Measurements from ENCODE around the gene DCTN1.
"Not testable (repeated sequence)": the region's sequence is repeated elsewhere in the genome, so short reads cannot be mapped to it uniquely, and the experiment has no call there.

DCTN1 gene

DNA sequence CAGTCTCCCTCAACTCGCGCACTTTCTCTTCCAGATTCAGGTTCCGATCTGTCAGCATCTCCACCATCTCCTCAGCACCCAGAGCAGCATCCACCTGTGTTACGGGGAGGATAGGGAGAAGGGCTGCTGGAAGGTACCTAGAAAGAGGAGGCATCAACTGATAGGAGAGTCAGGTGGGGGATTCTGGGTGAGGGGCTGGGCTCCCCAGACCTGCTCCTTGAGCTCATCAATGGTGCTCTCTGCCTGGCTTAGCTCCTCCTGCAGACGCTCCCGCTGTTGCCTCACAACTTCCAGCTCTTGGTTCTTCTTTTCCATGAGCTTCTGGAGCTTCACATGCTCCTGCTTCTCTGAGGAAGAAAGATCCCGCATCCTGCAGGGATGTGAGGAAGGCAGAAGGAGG lies 10.1 kb downstream of the DCTN1 start:
- DNase-seq (ENCODE audit: low spot score): no peak

DNA sequence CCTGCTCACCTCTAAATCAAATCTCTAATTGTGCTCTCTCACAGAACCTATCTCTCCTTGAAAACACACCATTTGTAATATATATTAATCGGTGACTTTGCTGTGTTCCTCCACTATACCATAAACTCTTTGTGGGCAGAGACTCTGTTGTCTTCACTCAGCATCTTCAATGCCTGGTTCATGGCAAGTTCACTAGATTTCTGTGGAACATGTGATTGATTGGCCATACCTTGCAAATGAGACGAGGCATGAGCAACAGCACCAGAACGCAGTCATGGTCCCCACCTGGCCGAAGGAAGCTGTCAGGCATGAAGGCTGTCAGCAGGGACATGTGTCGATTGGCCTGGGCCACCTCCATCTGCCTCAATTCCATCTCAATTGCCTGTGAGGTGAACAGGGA lies 11.6 kb downstream of the DCTN1 start:
- no peak for DNase-seq (ENCODE audit: low spot score)

DNA sequence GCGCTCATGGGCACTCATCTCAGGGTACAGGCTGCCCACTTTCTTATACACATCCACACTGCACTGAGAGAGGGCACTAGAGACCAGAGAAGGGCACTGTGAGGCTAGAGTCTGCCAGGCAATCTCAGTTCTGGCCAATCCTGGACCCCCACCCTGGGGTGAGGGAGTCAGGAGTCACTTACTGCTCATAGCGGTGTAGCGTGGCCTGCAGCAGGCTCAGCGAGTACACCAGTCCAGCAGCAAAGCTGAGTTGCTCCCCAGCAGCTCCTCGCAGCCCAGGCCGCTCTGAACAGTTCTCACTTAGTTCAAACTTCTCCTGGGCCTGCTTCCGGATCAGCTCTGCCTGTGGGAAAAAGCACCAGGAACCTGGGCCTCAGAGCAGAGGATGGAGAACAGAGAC lies 12.3 kb downstream of the DCTN1 start:
- no peak for DNase-seq (ENCODE audit: low spot score)

DNA sequence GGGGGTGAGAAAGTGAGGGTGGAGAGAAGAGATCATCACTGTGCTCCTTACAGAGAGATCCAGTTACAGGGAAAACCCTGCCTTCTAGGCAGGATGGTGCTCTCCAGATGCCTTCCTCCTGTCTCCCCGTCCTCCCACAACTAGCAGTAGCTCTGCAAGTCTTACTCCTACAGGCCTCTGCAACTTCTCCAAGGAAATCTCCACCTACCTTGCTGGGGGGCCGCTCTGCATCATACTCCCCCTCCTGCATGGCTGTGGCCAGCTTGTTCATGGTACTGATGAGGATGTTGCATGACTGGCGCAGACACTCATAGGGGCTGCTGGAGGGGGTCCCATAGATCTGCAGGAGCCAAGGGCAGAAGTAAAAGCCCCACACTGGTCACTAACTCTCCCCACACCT lies 14.1 kb downstream of the DCTN1 start:
- no peak for DNase-seq (ENCODE audit: low spot score)

DNA sequence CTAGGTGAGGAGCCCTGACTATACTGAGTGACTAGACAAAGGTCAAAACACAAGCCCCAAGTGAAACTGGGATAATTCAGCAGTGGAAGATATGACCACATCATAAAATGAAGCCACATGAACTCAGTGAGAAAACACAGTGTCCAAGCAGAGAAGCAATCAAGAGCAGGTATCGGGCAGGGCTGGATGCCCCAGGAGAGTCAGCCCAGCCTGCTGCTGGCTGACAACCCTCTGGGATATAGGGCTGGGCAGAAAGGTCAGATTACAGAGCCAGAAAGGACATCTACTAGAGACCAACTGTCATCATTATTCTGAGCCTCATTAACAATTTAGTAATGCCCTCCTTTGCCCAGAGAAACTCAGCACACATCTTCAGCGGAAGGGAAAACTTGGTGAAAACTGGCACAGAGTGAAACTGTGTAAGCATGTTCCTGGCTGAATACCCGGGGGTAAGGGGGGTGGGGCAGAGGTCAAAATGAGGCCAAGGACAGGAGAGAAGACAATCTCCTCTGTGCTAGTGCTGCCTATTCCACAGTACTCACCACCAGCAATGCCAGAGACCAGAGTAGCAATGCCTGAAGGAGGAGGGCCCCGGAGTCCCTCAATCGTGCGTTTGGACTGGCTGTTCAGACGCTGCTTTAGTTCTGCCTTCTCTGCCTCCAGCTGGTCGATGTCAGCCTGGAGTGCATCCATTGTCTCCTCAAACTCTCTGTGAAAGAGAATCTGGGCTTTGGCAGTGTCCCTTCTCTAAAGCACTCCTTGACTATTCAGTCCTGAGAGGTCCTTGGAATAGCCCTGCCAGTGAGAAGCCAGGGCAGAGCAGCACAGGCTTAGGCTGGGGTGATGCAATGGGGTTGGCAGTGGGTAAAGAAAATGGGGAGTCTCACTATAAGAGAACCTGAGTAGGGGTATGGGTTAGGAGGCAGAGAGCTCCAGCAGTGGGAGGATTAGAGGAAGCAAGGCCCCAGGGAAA lies 15.3 kb downstream of the DCTN1 start:
- no peak for DNase-seq (ENCODE audit: low spot score)

DNA sequence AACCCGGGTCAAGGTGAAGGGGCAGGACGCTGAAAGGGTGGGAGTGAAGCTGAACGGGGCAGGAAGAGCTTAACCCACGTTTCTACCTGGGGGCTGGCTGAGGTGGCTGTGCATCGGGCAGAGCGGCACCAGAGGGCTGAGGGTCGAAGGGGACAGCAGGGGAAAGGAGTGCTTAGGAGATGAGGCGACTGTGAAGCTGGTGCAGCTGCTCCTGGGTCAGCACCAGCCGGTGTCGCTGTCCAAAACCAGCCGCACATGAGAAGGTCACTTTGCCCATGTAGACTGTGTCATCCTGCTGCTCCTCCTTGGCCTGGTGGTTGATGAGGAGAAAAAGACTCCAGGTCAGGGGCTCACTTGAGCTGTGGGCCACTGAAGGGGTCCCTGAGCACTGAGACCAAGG lies 18.8 kb downstream of the DCTN1 start:
- no peak for DNase-seq (ENCODE audit: low spot score)

DNA sequence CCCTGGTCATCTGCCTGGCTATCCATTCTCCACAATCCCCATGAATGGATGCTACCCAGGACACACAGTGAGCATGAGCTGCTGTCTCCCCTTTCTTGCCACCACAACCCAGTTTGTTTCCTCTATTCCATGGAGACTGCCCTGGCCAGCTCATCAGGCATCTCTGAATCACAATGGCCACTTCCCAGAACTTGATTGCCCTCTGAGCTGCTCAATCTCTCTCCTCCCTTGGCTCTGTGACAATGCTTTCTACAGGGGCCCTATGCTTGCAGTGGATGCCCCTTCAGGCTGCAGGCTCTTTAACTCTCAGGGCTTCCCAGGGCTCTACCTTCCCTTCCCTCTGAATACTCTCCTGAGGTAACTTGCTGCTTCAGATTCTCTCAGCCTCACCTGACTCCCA lies 22.5 kb downstream of the DCTN1 start:
- DNase-seq (ENCODE audit: low spot score): no peak

DNA sequence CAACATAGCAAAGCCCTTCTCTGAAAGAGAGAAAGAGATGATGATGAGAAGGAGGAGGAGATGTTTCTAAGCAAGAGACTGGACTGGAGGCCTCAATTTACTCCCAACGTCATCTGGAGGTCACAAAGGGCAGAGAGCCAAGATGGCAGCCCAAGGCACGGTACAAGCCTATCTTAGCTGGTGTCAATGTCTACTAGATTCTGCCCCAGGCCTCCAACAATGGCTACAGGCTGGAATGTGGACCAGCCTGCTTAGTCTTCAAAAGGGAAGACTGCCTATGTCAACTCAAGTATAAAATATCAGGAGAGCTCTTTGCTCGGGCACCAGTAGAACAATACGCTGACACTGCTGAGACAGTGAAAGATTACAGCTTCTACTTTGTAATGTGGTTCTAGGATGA lies 30.2 kb downstream of the DCTN1 start:
- no peak for DNase-seq (ENCODE audit: low spot score)

DNA sequence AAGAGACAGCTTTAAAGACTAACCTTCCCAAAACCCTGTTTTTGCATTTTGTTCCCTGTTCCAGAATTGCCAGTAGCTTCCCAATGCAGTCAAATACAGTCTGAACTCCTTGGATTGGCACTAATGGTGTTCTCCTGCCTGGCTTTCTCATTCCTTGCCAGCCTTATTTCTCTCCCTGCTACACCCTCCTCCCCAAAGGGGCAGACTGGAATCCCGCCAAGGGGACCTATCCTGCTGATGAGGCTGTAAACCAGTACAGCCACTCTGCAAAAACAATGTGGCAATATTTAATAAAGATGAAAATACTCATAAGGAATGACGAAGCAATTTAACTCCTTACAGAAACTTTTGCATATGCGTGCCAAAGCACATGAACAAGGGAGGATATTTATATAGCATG lies 32.4 kb downstream of the DCTN1 start:
- no peak for DNase-seq (ENCODE audit: low spot score)

DNA sequence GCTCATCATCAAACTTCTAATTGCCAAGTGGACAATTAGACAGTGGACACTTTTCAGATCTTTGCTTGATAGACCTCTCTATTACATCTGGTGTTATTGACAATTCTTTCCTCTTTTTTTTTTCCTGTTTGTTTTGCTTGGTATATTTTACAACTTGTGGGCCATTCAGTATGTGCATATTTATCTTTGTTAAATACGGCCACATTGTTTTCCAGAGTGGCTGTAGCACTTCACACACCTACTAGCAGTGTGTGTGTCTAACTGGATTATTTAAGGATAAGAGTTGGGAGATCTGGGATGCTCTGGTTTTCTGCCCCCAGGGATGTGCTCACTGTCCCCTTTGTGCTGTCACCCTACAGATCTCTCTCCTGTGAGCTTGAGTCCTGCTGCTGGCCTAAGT lies 32.8 kb downstream of the DCTN1 start:
- no peak for DNase-seq (ENCODE audit: low spot score)

DNA sequence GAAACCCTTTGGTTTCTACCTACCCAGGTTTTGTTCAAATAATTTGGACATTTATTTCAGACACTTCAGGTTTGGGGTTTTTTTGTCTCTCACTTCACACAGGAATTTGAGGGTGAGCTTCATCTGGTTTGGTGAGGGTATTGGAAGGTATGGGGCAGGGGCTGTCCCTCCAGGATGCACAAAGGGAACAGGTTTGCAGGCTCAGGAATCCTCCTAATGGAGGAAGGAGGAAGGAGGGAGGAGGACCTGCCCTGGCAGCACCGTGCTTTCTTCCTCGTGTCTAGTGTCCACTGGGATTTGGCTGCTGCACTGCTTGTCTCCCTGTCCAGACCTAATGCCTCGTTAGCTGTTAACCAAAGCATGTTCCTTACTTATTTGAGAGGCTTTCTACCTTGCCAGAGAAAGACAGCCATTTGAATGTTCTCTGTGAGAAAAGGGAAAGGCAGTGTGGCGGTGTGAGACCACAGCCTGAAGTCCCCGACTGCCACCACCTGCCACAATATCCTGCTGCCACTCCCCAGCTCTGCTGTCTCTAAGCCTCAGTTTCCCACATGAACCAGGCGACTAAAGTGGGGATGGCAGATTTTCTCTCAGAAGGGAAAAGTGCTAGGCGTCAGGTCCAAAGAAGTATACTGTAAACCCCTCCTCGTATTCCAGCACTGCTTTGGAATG lies 34.7 kb downstream of the DCTN1 start:
- DNase-seq (ENCODE audit: low spot score): no peak

DNA sequence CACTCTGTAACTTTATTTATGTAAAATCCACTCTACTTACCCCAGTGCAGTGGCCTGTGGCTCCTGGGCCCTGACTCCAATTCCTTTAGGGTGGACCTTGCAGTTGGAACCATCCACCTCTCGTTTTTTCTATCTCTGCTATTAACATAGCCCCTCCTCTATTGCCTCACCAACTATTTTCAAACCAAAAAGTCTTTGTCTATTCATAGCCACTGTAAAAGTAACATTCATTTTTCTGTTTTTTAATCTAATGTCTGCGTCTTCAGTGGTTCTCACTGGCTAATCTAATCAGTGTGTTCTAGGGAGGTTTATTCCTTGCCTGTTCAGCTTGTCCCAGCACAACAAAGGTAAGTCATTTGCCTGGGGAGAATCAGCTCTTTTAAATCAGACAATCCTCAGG lies 36.8 kb downstream of the DCTN1 start, which contains the start of gene SLC4A5:
TSS of gene SLC4A5 (minus strand) at position 101 of the 400 bp plus-strand sequence. CDS start 28,393 bp downstream, outside the sequence.
- DNase-seq (ENCODE audit: low spot score): no peak

DNA sequence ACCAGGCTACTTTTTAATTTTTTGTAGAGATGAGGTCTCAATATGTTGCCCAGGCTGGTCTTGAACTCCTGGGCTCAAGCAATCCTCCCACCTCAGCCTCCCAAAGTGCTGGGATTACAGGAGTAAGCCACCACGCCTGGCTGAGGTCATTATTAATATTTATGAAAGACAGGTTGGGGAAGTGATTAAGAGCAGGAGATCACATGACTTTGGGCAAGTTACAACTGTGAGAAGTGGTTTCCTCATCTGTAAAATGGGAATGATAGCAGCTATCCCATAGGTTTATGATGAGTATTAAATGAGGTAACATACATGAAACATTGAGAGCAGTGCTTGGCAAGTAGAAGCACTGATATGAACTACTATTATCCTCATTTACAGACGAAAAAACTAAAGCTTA lies 43.9 kb downstream of the DCTN1 start:
- DNase-seq (ENCODE audit: low spot score): not testable (repeated sequence)

DNA sequence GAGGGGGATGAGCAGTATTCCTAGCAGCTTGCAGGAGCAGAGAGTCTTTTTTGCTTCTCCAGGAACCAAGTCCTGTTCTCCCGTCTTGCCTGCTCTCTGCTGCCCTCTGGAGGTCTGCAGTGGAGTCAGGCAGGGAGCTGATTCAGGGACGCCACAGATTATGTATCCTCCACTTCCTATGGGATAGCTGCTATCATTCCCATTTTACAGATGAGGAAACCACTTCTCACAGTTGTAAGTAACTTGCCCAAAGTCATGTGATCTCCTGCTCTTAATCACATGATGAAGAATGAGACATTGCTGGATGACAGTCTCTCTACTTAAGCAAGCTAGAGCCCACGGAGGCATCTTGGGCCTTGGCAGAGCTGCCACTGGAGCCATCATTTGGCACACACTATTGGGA lies 45.2 kb downstream of the DCTN1 start:
- DNase-seq (ENCODE audit: low spot score): peak; percentile 90

DNA sequence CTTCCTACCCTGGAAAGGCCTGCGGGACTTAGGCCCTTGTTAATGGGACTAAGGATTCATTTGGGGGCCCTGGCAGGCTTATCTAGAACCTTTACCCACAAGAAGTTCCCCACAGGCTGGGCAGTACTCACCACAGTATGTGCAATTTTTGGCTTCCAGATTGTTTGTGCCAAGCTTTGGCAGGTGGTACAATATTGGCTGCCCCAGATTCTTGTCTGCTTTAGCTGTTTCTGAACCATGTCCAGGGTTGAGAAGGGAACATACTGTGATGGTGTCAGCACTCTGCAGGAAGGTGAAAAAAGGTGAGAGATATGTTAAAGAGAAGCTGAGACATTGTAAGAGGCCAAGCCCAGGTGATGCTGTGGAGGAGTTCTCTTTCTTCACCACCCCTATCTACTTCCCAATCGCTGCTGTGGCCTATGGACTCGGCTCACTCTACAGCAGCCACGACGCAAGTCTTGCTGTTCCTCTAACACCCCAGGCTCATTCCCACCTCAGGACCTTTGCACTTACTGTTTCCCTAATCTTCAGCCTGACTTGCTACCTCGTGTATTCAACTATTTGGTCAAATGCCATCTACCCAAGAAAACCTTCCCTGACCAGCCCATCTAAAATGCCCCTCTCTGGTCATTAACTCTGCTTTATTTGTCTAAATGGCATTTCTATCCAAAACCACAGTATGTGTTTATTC lies 46.1 kb downstream of the DCTN1 start:
- DNase-seq (ENCODE audit: low spot score): peak; percentile 98

DNA sequence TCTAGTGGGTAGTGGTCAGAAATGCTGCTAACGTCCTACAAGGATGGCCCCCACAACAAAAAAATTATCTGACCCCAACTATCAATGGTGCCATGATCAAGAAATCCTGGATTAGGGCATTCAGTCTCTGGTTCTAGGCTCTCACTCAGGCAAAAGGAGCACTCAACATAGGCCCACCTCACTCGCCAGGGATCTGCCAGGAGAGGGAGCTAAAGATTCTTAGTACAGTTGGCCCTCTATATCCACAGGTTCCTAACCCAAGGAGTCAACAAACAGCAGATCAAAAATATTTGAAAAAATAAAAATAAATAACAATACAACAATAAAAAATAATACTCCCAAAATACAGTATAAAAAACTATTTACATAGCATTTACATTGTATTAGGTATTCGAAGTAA lies 46.9 kb downstream of the DCTN1 start:
- DNase-seq (ENCODE audit: low spot score): peak; percentile 59

DNA sequence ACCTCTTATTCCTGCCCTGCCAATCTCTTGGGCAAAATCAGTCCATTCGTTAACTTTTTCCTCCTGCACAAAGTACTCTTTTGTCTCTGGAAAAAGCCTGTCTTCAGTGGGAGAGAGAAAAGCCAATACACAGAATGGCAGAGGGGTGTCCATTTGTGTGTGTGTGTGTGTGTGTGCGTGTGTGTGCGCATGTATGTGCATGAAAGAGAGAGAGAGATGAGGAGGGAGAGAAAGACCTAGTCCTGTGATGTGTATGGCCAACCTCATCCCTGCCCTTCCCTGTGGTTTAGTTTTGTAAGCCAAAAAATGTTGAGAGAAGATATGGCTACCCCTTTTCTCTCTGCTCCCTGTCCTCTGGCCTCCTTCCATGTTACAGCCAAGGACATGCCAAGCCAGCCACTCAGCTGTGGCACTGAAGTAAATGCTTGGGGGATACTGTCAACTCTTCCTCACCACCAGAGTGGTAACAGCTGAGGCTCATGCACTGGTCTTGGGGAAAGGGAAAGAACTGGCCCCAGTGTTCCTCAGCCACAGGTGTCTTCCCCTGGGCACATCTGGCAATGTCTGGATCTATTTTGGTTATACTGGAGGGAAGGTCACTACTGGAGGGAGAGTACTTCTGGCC lies 47.4 kb downstream of the DCTN1 start:
- peak; percentile 34 for DNase-seq (ENCODE audit: low spot score)

DNA sequence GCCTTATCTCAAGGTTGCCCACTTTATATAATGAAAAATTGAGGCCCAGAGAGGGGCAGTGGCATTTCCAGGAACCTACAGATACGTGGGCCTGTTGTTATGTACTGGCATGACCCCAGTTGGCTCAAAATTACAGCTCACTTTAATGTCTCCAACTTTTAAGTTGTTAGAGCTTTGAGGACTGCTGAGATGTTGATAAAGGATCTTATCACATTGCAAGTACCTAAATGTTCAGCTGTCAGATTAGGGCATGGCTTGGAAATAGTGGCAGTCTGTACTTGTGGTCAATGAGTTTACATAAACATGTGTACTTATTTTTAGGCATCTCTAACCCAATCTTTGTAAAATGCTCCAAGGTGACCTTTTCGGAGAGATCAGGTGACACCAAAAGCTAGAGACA lies 51.5 kb downstream of the DCTN1 start:
- DNase-seq (ENCODE audit: low spot score): no peak

DNA sequence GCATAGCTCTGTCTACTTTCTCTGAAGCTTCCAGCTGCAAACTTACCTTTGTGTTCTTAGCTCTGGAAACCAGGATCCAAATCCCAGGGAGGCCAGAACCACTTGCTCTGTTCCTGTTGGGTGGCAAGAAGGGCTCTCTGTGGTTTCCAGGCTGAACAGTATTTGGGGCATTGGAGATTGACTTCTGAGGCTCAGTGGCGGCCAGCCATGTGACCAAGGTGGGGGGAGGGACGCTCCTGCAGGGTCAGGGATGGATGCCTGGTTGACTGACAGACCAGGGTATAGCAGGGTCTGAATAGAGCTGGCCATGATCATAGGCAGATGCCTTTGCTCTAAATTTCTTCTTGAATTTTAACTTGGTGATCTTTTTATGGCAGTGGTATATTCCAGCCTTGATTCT lies 52.0 kb downstream of the DCTN1 start:
- DNase-seq (ENCODE audit: low spot score): no peak

DNA sequence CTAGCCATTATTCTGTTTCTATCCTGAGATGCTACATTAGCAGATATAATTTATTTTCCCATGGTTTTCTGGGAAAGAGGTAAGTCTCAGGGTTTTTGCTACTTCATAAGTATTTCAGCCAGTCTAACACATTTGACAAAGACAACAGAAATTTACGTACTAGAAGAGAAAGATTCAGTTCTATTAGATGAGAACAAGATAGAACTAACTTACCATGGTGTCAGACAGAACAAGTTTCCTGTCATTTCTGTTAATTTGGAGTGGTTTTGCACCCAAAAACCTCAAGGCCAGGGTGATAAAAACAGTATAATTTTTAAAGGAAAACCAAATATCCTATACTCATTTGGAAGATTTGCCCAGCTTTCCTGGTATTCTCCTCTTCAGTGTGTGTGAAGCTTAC lies 52.5 kb downstream of the DCTN1 start:
- DNase-seq (ENCODE audit: low spot score): no peak

DNA sequence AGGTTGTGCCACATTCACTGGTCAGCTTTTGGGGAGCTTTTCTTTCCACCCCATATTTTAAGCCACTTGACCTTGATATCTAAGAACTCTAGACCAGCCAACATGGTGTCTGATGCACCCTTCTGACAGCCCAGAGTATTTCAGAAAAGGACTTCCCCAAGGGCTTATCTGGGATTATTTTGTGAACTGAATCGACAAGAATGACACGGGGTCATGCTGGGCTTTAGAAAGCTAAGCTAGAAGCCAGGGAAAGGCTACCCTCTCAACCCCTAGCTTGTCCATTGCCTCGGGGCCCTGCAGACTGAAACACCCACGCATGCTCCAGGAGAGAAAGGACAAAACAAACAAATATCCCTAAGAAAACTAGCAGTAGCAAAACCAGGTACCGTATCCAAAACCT lies 52.9 kb downstream of the DCTN1 start:
- no peak for DNase-seq (ENCODE audit: low spot score)

DNA sequence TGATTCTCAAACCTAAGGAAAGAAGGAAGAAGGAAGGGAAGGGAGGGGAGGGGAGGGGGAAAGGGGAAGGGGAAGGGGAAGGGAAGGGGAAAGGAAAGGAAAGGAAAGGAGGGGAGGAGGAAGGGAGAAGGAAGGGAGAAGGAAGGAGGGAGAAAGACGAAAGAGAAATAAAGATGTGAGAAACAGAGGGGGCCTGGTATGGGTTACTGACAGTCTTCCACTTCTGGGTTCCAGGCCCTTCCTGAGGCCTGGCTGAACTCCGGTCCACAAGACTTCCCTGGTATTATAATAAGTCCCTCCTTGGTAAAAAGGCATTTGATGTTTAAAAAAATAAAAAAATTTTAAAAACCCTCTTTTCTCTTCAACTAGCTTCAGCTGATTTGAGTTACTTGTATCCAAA lies 54.3 kb downstream of the DCTN1 start:
- no peak for DNase-seq (ENCODE audit: low spot score)

Data from cerebellar cortex (tissue), 1 donor.